ENCODE data around the gene EXD3. TPM values are rescaled to one million over a fixed set of nuclear protein-coding genes. Genes with fewer than 3 reads are reported as not detected.

Gene EXD3
- total RNA-seq, 4 donors from 2014 or later = 11.8 to 49.0 (median 31.5) TPM

GRCh38 chr9:137437691-137438590 lies 15.0 kb upstream of the EXD3 start:
- Histone ChIP-seq H3K36me3 (no peaks in the 10 kb centered on the region), H3K27me3 (peaks cover 0 to 4% of the 10 kb centered on the region in 2 donors), H3K4me1 (peaks cover 0 to 5% of the 10 kb centered on the region in 2 donors), H3K27ac (no peak overlapping the region), H3K4me3 (no peak overlapping the region), H3K9me3 (no peaks in the 10 kb centered on the region)
- TF ChIP-seq POLR2A (IDR thresholded peaks at IDR 0.05) (no peak), CTCF (IDR thresholded peaks at IDR 0.05) (no peak)
- no peak for DNase-seq
- intact Hi-C loops (cut with DNase I; ENCODE audit: low total_unique reads) = no loop called here

DNA sequence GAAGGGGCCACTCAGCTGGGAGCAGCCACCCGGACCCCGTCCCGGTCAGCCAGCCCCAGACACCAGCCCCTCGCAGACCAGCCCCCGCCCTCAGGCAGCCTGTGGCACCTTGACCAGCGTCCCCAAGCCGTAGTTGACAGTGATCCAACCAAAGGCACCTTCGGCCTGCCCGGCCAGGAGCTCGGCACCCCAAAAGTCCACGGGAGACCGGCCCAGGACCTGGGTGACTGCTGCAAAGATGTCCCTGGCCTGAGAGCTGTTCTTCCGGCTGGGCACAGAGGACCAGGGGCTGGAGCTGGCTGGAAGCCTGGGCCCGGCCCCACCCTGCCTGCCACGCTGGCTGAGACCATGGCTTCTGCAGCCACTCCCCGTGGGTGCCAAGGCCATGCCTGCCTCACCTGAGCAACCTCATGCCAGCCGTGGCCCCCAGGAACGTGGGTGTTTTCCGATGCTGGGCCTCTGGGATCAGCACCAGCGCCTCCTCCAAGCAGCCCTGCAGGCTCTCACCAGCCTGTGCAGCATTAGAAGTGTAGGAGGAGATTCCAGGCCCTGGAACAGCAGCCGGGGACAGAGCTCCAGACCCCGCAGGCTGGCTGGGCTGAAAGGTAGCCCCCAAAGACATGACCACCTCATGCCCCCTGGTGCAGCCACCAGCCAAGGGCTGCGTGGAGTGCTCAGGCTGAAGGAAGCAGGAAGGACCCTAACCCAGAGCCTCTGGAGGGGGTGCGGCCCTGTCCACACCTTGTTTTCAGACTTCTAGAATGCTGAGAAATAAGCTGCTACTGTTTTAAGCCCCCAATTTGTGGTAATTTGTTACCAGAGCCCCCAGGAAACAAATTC lies 14.0 kb upstream of the EXD3 start:
- H3K27me3 ChIP-seq = no peaks in the 10 kb centered on the region
- no peaks in the 10 kb centered on the region for H3K9me3 ChIP-seq
- no peaks in the 10 kb centered on the region for H3K36me3 ChIP-seq
- no peak for TF ChIP-seq CTCF (IDR thresholded peaks at IDR 0.05)
- no peak for TF ChIP-seq POLR2A (IDR thresholded peaks at IDR 0.05)
- peaks cover 0 to 5% of the 10 kb centered on the region in 2 donors for H3K4me1 ChIP-seq
- no peak overlapping the region for H3K4me3 ChIP-seq
- intact Hi-C loops (cut with DNase I; ENCODE audit: low total_unique reads) = no loop called here
- no peak for DNase-seq
- H3K27ac ChIP-seq = no peak overlapping the region

- DNase-seq = peak; percentile 84 to 86
- Histone ChIP-seq H3K4me3 (no peak overlapping the region), H3K27ac (no peak overlapping the region), H3K4me1 (peaks cover 0 to 5% of the 10 kb centered on the region in 2 donors), H3K27me3 (no peaks in the 10 kb centered on the region), H3K36me3 (no peaks in the 10 kb centered on the region), H3K9me3 (no peaks in the 10 kb centered on the region)
- TF ChIP-seq CTCF (IDR thresholded peaks at IDR 0.05) (no peak), POLR2A (IDR thresholded peaks at IDR 0.05) (peak in 1 of 2 donors; percentile 19)
- intact Hi-C loops (cut with DNase I; ENCODE audit: low total_unique reads) = no loop called here
These were observed 13.2 kb upstream of the EXD3 start for GRCh38 chr9:137435980-137436760.

- H3K27ac ChIP-seq = no peak overlapping the region
- TF ChIP-seq CTCF (IDR thresholded peaks at IDR 0.05) (no peak), POLR2A (IDR thresholded peaks at IDR 0.05) (no peak)
- peak in 1 of 2 donors; percentile 18 for DNase-seq
These were observed 12.5 kb upstream of the EXD3 start for GRCh38 chr9:137435381-137435891.

More at GRCh38 chr9:137435381-137435891, 12.5 kb upstream of the EXD3 start:
- peaks cover 0 to 5% of the 10 kb centered on the region in 2 donors for H3K4me1 ChIP-seq
- no peaks in the 10 kb centered on the region for H3K9me3 ChIP-seq
- H3K27me3 ChIP-seq = no peaks in the 10 kb centered on the region
- no peaks in the 10 kb centered on the region for H3K36me3 ChIP-seq
- intact Hi-C loops (cut with DNase I; ENCODE audit: low total_unique reads) = no loop called here
- no peak overlapping the region for H3K4me3 ChIP-seq
